GM12878 (cell line): ENCODE data around the gene ZNF25. TPM values are rescaled to one million over a fixed set of nuclear protein-coding genes. Genes with fewer than 3 reads are reported as not detected.

Experiments
- ATAC-seq: fragments of 200-7000 bp; cut with Tn5 transposase; 3 replicates; pipeline ENCODE4 v1.9.1; 2020; ENCODE audit warnings: mild to moderate bottlenecking, moderate library complexity
- BruUV-seq: library from RNA; stranded (reverse); fragments of 400-500 nt; replicated peaks from 2 replicates; lab custom pipeline; 2021; lab: Mats Ljungman, UMichigan
- CTCF ChIA-PET: fragments of 300-600 bp; sonication (Branson Sonifier 250); formaldehyde crosslinking; extraction: SDS; loops from one replicate; lab custom pipeline; 2021; ENCODE audit warnings: inconsistent platforms; lab: Yijun Ruan, JAX
- POLR2A ChIA-PET: fragments of 350-600 bp; formaldehyde crosslinking; extraction: SDS; loops from one replicate; lab custom pipeline; 2021; ENCODE audit warnings: inconsistent platforms; lab: Charles Lee
- RAD21 ChIA-PET: fragments of 300-600 bp; sonication (Branson Sonifier 250); formaldehyde crosslinking; loops from one replicate; lab custom pipeline; 2023; ENCODE audit warnings: antibody characterized with exemption; ENCODE audit not compliant: unreplicated experiment; lab: Charles Lee
- SMC1A ChIA-PET: fragments of 300-600 bp; sonication (Branson Sonifier 250); formaldehyde crosslinking; loops from one replicate; lab custom pipeline; 2023; ENCODE audit not compliant: unreplicated experiment, uncharacterized antibody; lab: Charles Lee
- DNase-seq: peaks from one replicate; pipeline ENCODE4 v3.0.0-alpha.2; 2011; ENCODE audit warnings: low read depth, low spot score
- FAIRE-seq: peaks from 3 replicates; lab custom pipeline; 2011; peaks lifted over from hg19 to GRCh38; lab: Jason Lieb, UNC
- H2AFZ ChIP-seq: 2 replicates; pipeline ENCODE4 v1.6.0; 2011; ENCODE audit warnings: low read depth, low read length, control low read depth; ENCODE audit not compliant: control insufficient read depth
- H3K27ac ChIP-seq: 2 replicates; pipeline ENCODE4 v1.5.1; 2011; ENCODE audit warnings: control low read depth; ENCODE audit not compliant: control insufficient read depth, insufficient read depth
- H3K27me3 ChIP-seq, 2 experiments: replicated peaks in 1 of 2; 2 replicates each; pipeline versions ENCODE4 v1.6.0 to v1.6.1; 2011; ENCODE audit warnings: low read length in 1 of 2; ENCODE audit not compliant: control insufficient read depth in 2 of 2, insufficient read depth in 2 of 2
- H3K36me3 ChIP-seq, 2 experiments: 2 replicates each; pipeline ENCODE4 v1.5.1; 2011; ENCODE audit warnings: low read length in 1 of 2; ENCODE audit not compliant: control insufficient read depth in 2 of 2, insufficient read depth in 2 of 2
- H3K4me1 ChIP-seq: 2 replicates; pipeline ENCODE4 v1.6.1; 2011; ENCODE audit warnings: mild to moderate bottlenecking, low read length, moderate library complexity, mixed read lengths; ENCODE audit not compliant: control insufficient read depth, insufficient read depth
- H3K4me2 ChIP-seq: 2 replicates; pipeline ENCODE4 v1.6.0; 2011; ENCODE audit warnings: control low read depth; ENCODE audit not compliant: control insufficient read depth, insufficient read depth
- H3K4me3 ChIP-seq: fragments of 200-600 bp; sonication (generic); 2 replicates; pipeline ENCODE4 v1.5.1; 2016
- H3K79me2 ChIP-seq: 2 replicates; pipeline ENCODE4 v1.6.0; 2011; ENCODE audit warnings: low read length; ENCODE audit not compliant: control insufficient read depth, insufficient read depth
- H3K9ac ChIP-seq: 2 replicates; pipeline ENCODE4 v1.8.0; 2011; ENCODE audit warnings: low read length, control low read depth, mixed read lengths; ENCODE audit not compliant: control insufficient read depth, insufficient read depth
- H3K9me3 ChIP-seq: replicated peaks from 3 replicates; pipeline ENCODE4 v1.5.1; 2011; ENCODE audit warnings: mild to moderate bottlenecking, low read length; ENCODE audit not compliant: control insufficient read depth, insufficient read depth
- H4K20me1 ChIP-seq: 2 replicates; pipeline ENCODE4 v1.6.0; 2011; ENCODE audit not compliant: control insufficient read depth, insufficient read depth
- BRCA1 ChIP-seq: IDR thresholded peaks from 2 replicates; pipeline ENCODE4 v1.6.1; 2011; ENCODE audit warnings: low read depth, low read length, improper control_type of control experiment
- CEBPZ ChIP-seq: fragments of 150-350 bp; IDR thresholded peaks from 2 replicates; pipeline ENCODE4 v1.6.1; 2016; ENCODE audit warnings: low read depth, low read length
- CREB1 ChIP-seq: IDR thresholded peaks from 2 replicates; pipeline ENCODE4 v1.6.1; 2012; ENCODE audit warnings: low read depth, mild to moderate bottlenecking, inconsistent platforms
- EED ChIP-seq: sonication (generic); IDR thresholded peaks from 2 replicates; pipeline ENCODE4 v1.6.1; 2016; ENCODE audit warnings: antibody characterized with exemption, low read depth
- FOXK2 ChIP-seq: fragments of 450-650 bp; IDR thresholded peaks from 2 replicates; pipeline ENCODE4 v1.6.1; 2017; ENCODE audit warnings: mild to moderate bottlenecking, moderate library complexity
- KAT2A ChIP-seq: conservative IDR thresholded peaks from 2 replicates; pipeline ENCODE4 v1.6.1; 2011; ENCODE audit warnings: low read depth, low read length; ENCODE audit not compliant: control insufficient read depth
- MEF2B ChIP-seq: fragments of 450-650 bp; IDR thresholded peaks from 2 replicates; pipeline ENCODE4 v1.6.1; 2018; ENCODE audit warnings: mild to moderate bottlenecking, moderate library complexity; ENCODE audit not compliant: partially characterized antibody, poor library complexity, severe bottlenecking
- NFXL1 ChIP-seq: fragments of 450-650 bp; IDR thresholded peaks from 2 replicates; pipeline ENCODE4 v1.6.1; 2017; ENCODE audit warnings: antibody characterized with exemption, mild to moderate bottlenecking, borderline replicate concordance
- NR2C2 ChIP-seq: IDR thresholded peaks from 2 replicates; pipeline ENCODE4 v1.6.1; 2011; ENCODE audit warnings: borderline replicate concordance, low read depth; ENCODE audit not compliant: control insufficient read depth, insufficient read length
- RELA ChIP-seq: fragments of 450-650 bp; IDR thresholded peaks from 2 replicates; pipeline ENCODE4 v1.8.0; 2014; ENCODE audit warnings: borderline replicate concordance; ENCODE audit not compliant: partially characterized antibody
- RFX5 ChIP-seq: IDR thresholded peaks from 2 replicates; pipeline ENCODE4 v1.6.1; 2011; ENCODE audit warnings: low read depth, low read length, improper control_type of control experiment
- SMAD5 ChIP-seq: IDR thresholded peaks from 2 replicates; pipeline ENCODE4 v1.6.1; 2016; ENCODE audit warnings: antibody characterized with exemption, low read depth
- SPI1 ChIP-seq: IDR thresholded peaks from 2 replicates; pipeline ENCODE4 v1.6.1; 2011; ENCODE audit warnings: low read depth, mild to moderate bottlenecking, low read length, moderate library complexity, borderline replicate concordance; ENCODE audit not compliant: insufficient read depth
- TCF3 ChIP-seq: IDR thresholded peaks from 2 replicates; pipeline ENCODE4 v1.6.1; 2012; ENCODE audit warnings: low read depth, mild to moderate bottlenecking, low read length, borderline replicate concordance; ENCODE audit not compliant: insufficient read depth
- ZNF217 ChIP-seq: fragments of 450-650 bp; IDR thresholded peaks from 2 replicates; pipeline ENCODE4 v1.6.1; 2017; ENCODE audit warnings: antibody characterized with exemption, mild to moderate bottlenecking
- in situ Hi-C: fragments of 300-500 bp; cut with MboI; formaldehyde crosslinking; loops from 9 replicates; pipeline ENCODE4 v1.14.3; 2018; ENCODE audit warnings: mixed read lengths
- intact Hi-C: fragments of 100-400 bp; cut with micrococcal nuclease; formaldehyde crosslinking; loops from one replicate; pipeline ENCODE4 v1.14.2; 2022; ENCODE audit not compliant: unreplicated experiment
- polyA plus RNA-seq, 11 experiments: library from polyadenylated mRNA; depleted of rRNA in 4 of 11; unstranded in 6 of 11; stranded (reverse) in 5 of 11; fragments of >200 nt; fragmentation: Nextera tagmentation in 4 of 11; fragmentation: Illumina TruSeq in 1 of 11; extraction: Ambion mirVana in 4 of 11; extraction: Trizol in 1 of 11; gene quantifications; 1 replicate in 1 of 11; 2 replicates in 10 of 11; pipeline versions ENCODE4 v1.2.1 to v1.2.3, GENCODE V29; 2011 to 2016; ENCODE audit warnings: inconsistent platforms in 2 of 11, missing spikeins in 2 of 11, low read depth in 1 of 11
- total RNA-seq, 4 experiments: library from RNA; depleted of rRNA in 3 of 4; stranded (reverse); fragments of >200 nt in 3 of 4; fragmentation: Illumina TruSeq in 1 of 4; extraction: Trizol in 1 of 4; gene quantifications; 2 replicates each; pipeline versions ENCODE4 v1.2.1 to v1.2.3, GENCODE V29; 2013 to 2021
- TF ChIP-seq, protein P1 (sequence below): IDR thresholded peaks from 2 replicates; pipeline ENCODE4 v1.6.1; 2012; ENCODE audit warnings: improper control_type of control experiment, low read depth, low read length; ENCODE audit not compliant: insufficient replicate concordance

The ZNF25 gene
- total and polyA plus RNA-seq, 10 of the 15 experiments (the other 5 are each of a cell fraction or from before 2014, with no cell fraction given) = 1.0 to 6.8 (median 3.2) TPM

GRCh38 chr10:37948210-37948609, 28.2 kb downstream of the ZNF25 start (continued):
- TF ChIP-seq, protein P1, sequence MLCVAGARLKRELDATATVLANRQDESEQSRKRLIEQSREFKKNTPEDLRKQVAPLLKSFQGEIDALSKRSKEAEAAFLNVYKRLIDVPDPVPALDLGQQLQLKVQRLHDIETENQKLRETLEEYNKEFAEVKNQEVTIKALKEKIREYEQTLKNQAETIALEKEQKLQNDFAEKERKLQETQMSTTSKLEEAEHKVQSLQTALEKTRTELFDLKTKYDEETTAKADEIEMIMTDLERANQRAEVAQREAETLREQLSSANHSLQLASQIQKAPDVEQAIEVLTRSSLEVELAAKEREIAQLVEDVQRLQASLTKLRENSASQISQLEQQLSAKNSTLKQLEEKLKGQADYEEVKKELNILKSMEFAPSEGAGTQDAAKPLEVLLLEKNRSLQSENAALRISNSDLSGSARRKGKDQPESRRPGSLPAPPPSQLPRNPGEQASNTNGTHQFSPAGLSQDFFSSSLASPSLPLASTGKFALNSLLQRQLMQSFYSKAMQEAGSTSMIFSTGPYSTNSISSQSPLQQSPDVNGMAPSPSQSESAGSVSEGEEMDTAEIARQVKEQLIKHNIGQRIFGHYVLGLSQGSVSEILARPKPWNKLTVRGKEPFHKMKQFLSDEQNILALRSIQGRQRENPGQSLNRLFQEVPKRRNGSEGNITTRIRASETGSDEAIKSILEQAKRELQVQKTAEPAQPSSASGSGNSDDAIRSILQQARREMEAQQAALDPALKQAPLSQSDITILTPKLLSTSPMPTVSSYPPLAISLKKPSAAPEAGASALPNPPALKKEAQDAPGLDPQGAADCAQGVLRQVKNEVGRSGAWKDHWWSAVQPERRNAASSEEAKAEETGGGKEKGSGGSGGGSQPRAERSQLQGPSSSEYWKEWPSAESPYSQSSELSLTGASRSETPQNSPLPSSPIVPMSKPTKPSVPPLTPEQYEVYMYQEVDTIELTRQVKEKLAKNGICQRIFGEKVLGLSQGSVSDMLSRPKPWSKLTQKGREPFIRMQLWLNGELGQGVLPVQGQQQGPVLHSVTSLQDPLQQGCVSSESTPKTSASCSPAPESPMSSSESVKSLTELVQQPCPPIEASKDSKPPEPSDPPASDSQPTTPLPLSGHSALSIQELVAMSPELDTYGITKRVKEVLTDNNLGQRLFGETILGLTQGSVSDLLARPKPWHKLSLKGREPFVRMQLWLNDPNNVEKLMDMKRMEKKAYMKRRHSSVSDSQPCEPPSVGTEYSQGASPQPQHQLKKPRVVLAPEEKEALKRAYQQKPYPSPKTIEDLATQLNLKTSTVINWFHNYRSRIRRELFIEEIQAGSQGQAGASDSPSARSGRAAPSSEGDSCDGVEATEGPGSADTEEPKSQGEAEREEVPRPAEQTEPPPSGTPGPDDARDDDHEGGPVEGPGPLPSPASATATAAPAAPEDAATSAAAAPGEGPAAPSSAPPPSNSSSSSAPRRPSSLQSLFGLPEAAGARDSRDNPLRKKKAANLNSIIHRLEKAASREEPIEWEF = no peak
- TF ChIP-seq EED (no peak), NFXL1 (no peak)
- TF ChIP-seq, all 136 proteins: peak for 0

- intact Hi-C loops = no loop called here
- in situ Hi-C loops = loop anchor here (25.0 kb wide), 2 partner anchors 1060 to 1440 kb away; no protein-coding TSS in a partner anchor
- DNase-seq (no peak), ATAC-seq (no peak), FAIRE-seq (no peak)
- Histone ChIP-seq H3K36me3 (no peaks in the 10 kb centered on the region; a peak in 1 of 4 replicates), H3K9ac (no peak overlapping the region), H3K4me2 (no peak overlapping the region), H4K20me1 (no peaks in the 10 kb centered on the region), H3K9me3 (peaks cover 5% of the 10 kb centered on the region), H2AFZ (no peak overlapping the region), H3K79me2 (no peaks in the 10 kb centered on the region), H3K4me3 (no peak overlapping the region), H3K27ac (no peak overlapping the region), H3K27me3 (no peaks in the 10 kb centered on the region), H3K4me1 (no peaks in the 10 kb centered on the region)
- ChIA-PET CTCF (no interaction called here), SMC1A (interaction anchor here (1.2 kb wide), 1 partner anchor 15 kb away, joined by 4 read pairs; no protein-coding TSS in a partner anchor), POLR2A (no interaction called here), RAD21 (no interaction called here)
- no TSS peak for BruUV-seq
- no peak for TF ChIP-seq TCF3
- no peak for TF ChIP-seq RFX5
- TF ChIP-seq SPI1 = no peak
- no peak for TF ChIP-seq NR2C2
- no peak for TF ChIP-seq SMAD5
- TF ChIP-seq CREB1 = no peak
- no peak for TF ChIP-seq FOXK2
- no peak for TF ChIP-seq KAT2A
- no peak for TF ChIP-seq RELA
- TF ChIP-seq NFXL1 = no peak
- no peak for TF ChIP-seq ZNF217
- TF ChIP-seq BRCA1 = no peak
- no peak for TF ChIP-seq CEBPZ
- TF ChIP-seq MEF2B = no peak
Measured at GRCh38 chr10:37947526-37947925, 28.9 kb downstream of the ZNF25 start.
